GM19438 (cell line): Measurements from ENCODE around the gene TOLLIP.
A peak's percentile ranks its signal among the peaks of the same experiment; 100 is the strongest.
"Not testable (repeated sequence)": the region's sequence is repeated elsewhere in the genome, so short reads cannot be mapped to it uniquely, and the experiment has no call there.

Experiments used
- ATAC-seq: cut with Tn5 transposase; IDR thresholded peaks from one replicate; pipeline ENCODE4 v1.9.1; 2021; ENCODE audit warnings: low read depth; ENCODE audit not compliant: unreplicated experiment

The TOLLIP gene

GRCh38 chr11:1267441-1268100 lies 41.9 kb downstream of the TOLLIP start:
- ATAC-seq = no peak

GRCh38 chr11:1266976-1267375 lies 42.5 kb downstream of the TOLLIP start:
- not testable (repeated sequence) for ATAC-seq

- not testable (repeated sequence) for ATAC-seq
These were observed 44.0 kb downstream of the TOLLIP start for GRCh38 chr11:1265480-1265879.

GRCh38 chr11:1264444-1264843 lies 45.0 kb downstream of the TOLLIP start:
- ATAC-seq = not testable (repeated sequence)

DNA sequence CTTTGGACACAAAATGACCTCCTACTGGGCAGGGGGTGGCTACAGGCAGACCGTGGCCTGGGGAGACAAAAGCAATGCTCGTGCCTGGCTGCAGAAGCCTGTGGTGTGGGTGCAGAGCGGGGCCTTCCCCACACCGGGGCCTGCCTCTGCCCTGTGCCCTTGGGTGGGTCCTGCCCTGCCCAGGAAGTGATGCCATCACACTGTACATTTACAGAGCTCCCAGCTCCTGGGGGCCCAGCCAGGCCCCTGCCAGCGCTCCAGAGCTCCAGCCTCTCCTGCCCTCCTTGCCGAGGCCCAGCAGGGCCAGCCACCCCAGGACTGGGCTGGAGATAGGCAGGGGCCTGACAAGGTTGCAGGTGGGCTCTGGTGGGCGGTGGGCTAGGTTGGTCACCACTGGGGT lies 46.4 kb downstream of the TOLLIP start:
- ATAC-seq = peak; percentile 12

DNA sequence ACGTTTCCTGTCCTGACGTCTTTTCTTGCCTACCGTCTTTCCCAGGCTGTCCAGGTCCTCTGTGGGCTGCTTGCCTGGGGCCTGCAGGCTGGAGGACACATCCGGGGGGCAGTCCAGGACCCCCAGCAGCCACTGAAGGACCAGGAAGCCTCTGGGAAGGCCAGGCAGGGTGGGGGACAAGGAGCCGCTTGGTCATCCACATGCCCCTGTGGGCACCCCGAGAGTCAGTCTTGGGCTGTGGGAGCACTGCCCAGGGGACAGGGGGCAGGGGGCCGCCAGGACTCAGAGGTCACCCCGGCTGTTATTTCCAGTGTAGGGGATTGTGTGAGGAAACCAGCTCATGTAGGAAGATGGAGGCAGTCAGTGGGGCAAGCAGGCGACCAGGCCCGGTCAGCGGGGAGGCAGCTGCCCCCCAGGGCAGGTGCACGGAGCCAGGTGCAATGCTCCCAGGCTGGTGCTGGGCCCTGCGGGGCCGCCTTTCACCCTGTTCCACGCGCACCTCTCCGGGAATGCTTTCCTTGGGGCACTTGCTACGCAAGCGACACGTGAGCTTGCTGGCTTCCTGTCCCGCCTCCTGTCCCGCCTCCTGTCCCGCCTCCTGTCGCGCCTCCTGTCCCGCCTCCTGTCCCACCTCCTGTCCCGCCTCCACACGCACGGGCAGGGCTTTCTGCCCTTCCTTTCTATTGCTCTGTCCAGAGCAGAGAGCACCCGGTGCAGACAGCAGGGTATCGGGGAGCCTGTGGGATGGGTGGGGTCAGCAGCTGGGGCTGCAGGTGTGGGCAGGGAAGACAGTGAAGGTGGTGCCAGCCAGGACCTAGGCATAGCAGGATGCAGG lies 47.0 kb downstream of the TOLLIP start:
- peak; percentile 87 for ATAC-seq

GRCh38 chr11:1261241-1262071 lies 48.0 kb downstream of the TOLLIP start:
- no peak for ATAC-seq

DNA sequence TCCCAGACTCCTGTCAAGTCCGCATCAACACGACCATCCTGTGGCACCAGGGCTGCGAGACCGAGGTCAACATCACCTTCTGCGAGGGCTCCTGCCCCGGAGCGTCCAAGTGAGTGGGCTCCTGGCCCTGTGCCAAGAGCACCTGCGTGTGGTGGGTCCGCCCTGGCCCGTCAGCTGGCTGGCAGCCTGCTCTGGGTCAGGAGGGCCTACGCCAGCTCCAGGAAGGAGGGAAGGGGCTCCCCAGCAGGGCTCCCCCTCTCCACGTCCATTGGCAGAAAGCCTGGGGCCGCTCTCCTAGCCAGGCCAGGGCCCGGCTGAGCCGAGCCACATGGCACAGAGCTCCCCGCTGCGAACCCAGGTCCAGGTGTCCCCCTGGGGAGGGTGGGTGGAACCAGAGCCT lies 48.8 kb downstream of the TOLLIP start:
- ATAC-seq = no peak

DNA sequence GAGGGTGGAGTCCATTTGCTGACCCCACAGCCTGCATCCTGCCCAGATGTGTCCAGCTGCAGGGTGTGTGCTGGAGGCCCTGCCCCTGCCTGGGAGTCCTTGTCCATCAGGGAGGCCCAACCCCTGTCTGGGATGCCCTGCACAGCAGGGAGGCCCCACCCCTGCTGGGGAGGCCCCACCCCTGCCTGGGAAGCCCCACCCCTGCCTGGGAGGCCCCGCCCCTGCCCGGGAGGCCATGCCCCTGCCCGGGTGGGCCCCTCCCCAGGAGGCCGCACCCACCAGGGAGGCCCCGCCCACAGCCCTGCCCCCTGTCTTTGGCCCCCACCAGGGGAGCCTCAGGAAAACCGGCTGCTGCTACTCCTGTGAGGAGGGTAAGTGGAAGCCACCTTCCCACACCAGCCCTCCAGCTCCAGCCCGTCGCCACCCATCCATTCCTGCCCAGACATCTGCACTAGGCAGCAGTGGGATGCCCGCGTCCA lies 49.4 kb downstream of the TOLLIP start:
- no peak for ATAC-seq

DNA sequence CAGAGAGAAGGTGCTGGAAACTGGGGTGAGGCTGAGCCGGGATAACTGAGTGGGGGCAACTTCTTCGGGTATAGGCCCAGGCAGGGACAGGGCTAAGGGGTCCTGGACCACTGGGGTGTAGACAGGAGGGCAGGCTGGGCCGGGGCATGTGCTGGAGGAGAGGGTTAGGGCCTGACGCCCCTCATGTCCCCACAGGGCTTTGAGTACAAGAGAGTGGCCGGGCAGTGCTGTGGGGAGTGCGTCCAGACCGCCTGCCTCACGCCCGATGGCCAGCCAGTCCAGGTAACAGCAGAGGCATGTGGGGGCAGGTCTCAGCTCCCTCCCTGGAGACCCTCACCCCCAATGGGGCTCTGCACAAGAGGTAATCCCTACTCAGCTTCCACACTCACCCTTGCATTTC lies 49.9 kb downstream of the TOLLIP start:
- no peak for ATAC-seq

DNA sequence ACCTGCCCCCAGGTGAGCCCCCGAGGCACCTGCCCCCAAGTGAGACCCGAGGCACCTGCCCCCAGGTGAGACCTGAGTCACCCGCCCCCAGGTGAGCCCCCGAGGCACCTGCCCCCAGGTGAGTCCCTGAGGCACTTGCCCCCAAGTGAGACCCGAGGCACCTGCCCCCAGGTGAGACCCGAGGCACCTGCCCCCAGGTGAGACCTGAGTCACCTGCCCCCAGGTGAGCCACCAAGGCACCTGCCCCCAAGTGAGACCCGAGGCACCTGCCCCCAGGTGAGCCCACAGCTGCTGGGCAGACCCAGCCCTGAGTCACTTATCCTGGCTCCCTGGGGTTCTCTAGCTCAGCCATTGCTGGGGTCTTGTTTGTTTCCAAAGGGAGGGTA lies 50.4 kb downstream of the TOLLIP start:
- no peak for ATAC-seq

- no peak for ATAC-seq
These were observed 50.9 kb downstream of the TOLLIP start for GRCh38 chr11:1258401-1259075.

GRCh38 chr11:1257916-1258315 lies 51.5 kb downstream of the TOLLIP start:
- ATAC-seq = no peak

DNA sequence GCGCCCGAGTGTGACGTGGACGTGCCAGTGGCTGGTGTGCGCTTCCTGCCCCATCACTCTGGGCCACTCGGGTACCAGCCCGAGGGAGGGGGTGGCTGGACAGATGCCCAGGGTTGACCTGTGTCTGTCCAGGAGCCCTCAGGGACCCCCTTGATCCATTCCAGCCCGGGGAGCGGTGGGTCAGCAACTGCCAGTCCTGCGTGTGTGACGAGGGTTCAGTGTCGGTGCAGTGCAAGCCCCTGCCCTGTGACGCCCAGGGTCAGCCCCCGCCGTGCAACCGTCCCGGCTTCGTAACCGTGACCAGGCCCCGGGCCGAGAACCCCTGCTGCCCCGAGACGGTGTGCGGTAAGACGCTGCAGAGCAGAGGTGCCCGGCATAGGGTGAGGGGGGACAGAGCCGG lies 52.1 kb downstream of the TOLLIP start:
- no peak for ATAC-seq

- ATAC-seq = no peak
These were observed 53.0 kb downstream of the TOLLIP start for GRCh38 chr11:1256257-1257045.

- no peak for ATAC-seq
These were observed 54.3 kb downstream of the TOLLIP start for GRCh38 chr11:1255151-1255550.

DNA sequence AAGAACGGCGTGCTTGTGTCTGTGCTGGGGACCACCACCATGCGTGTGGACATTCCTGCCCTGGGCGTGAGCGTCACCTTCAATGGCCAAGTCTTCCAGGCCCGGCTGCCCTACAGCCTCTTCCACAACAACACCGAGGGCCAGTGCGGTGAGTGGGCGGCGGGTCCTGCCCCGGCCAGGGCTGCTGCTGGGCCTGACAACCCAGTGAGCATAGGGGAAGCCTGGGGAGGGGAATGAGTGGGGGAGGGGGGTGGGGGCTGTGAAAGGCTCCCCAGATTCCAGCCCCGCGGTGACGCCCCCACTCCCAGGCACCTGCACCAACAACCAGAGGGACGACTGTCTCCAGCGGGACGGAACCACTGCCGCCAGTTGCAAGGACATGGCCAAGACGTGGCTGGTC lies 54.7 kb downstream of the TOLLIP start:
- no peak for ATAC-seq

DNA sequence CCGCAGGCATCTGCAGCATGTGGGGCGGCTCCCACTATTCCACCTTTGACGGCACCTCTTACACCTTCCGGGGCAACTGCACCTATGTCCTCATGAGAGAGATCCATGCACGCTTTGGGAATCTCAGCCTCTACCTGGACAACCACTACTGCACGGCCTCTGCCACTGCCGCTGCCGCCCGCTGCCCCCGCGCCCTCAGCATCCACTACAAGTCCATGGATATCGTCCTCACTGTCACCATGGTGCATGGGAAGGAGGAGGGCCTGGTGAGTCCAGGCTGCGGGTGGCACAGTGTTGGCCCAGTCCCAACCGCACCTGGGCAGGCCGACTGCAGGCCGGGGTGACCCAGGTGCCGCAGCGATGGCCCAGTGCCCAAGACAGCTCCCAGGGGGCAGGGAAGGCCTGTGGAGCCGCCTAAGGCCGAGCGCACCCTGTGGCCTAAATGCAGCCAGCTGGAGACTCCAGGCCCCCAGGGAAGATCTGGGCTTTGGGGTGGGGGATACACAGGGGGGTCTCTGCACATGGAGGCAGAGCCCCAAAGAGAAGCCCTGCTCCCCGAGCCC lies 55.3 kb downstream of the TOLLIP start:
- ATAC-seq = no peak

DNA sequence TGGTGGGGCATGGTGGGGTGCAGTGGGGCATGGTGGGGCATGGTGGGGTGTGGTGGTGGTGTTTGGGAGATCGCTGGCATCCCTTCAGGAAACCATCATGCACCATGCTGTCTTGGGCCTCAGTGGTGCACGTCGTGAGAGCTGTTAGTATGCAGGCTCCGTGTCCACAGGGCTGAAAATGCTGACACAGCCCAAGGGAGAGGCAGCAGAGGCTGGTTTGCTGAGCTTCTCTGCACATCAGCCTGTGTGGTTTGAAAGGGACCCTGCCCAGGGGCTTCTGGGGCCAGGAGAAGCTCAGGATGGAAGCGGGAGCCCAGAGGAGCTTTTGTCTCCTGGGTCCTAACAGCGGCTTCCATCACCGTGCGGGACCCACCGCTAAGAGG lies 56.3 kb downstream of the TOLLIP start:
- ATAC-seq = no peak
